Smooth muscle cell (in vitro differentiated cells): ENCODE data around the gene KLHL24. TPM values are rescaled to one million over a fixed set of nuclear protein-coding genes. Genes with fewer than 3 reads are reported as not detected.
"Not testable (repeated sequence)": the region's sequence is repeated elsewhere in the genome, so short reads cannot be mapped to it uniquely, and the experiment has no call there.

Source experiments
- DNase-seq: peaks from one replicate; lab custom pipeline; 2025; ENCODE audit not compliant: unreplicated experiment; lab: John Stamatoyannopoulos, UW
- H2AFZ ChIP-seq: fragments of 200-600 bp; sonication (generic); 2 replicates; pipeline ENCODE4 v1.6.0; 2016; ENCODE audit warnings: antibody characterized with exemption, low read depth, mild to moderate bottlenecking
- H3F3A ChIP-seq: fragments of 200-600 bp; sonication (generic); 2 replicates; pipeline ENCODE4 v1.6.0; 2017; ENCODE audit warnings: antibody characterized with exemption, low read depth
- H3K27ac ChIP-seq: fragments of 200-600 bp; sonication (generic); 2 replicates; pipeline ENCODE4 v1.5.1; 2016; ENCODE audit warnings: low read depth, mild to moderate bottlenecking
- H3K27me3 ChIP-seq: fragments of 200-600 bp; sonication (generic); 2 replicates; pipeline ENCODE4 v1.6.1; 2016; ENCODE audit warnings: low read depth, mild to moderate bottlenecking
- H3K36me3 ChIP-seq: fragments of 200-600 bp; sonication (generic); 2 replicates; pipeline ENCODE4 v1.5.1; 2016; ENCODE audit warnings: low read depth
- H3K4me1 ChIP-seq: fragments of 200-600 bp; sonication (generic); 2 replicates; pipeline ENCODE4 v1.5.1; 2016; ENCODE audit warnings: low read depth
- H3K4me2 ChIP-seq: fragments of 200-600 bp; sonication (generic); 2 replicates; pipeline ENCODE4 v1.6.0; 2016; ENCODE audit warnings: mild to moderate bottlenecking
- H3K4me3 ChIP-seq: fragments of 200-600 bp; sonication (generic); 2 replicates; pipeline ENCODE4 v1.5.1; 2016; ENCODE audit warnings: mild to moderate bottlenecking
- H3K79me2 ChIP-seq: fragments of 200-600 bp; sonication (generic); 2 replicates; pipeline ENCODE4 v1.6.0; 2016; ENCODE audit warnings: low read depth, mild to moderate bottlenecking
- H3K9ac ChIP-seq: fragments of 200-600 bp; sonication (generic); 2 replicates; pipeline ENCODE4 v1.6.0; 2016; ENCODE audit warnings: low read depth
- H3K9me3 ChIP-seq: fragments of 200-600 bp; sonication (generic); replicated peaks from 2 replicates; pipeline ENCODE4 v1.5.1; 2016; ENCODE audit warnings: low read depth
- H4K20me1 ChIP-seq: fragments of 200-600 bp; sonication (generic); 2 replicates; pipeline ENCODE4 v1.6.0; 2016; ENCODE audit warnings: low read depth
- CTCF ChIP-seq: fragments of 200-600 bp; sonication (generic); IDR thresholded peaks from 2 replicates; pipeline ENCODE4 v1.5.1; 2017; ENCODE audit warnings: borderline replicate concordance, mild to moderate bottlenecking, antibody characterized with exemption; ENCODE audit not compliant: insufficient read depth, poor library complexity, severe bottlenecking
- WGBS: methylation state at CpG from one replicate; pipeline ENCODE4 v1.1.7; 2016; ENCODE audit warnings: low lambda C conversion rate; 5-methylcytosine and 5-hydroxymethylcytosine counted together
- polyA plus RNA-seq: library from polyadenylated mRNA; unstranded; fragments of >200 nt; fragmentation: Nextera tagmentation; extraction: Ambion mirVana; gene quantifications from 2 replicates; pipeline ENCODE4 v1.2.1, GENCODE V29; 2016
- total RNA-seq: library from RNA; depleted of rRNA; stranded (reverse); fragments of >200 nt; gene quantifications from 2 replicates; pipeline ENCODE4 v1.2.3, GENCODE V29; 2014

Gene KLHL24
- total and polyA plus RNA-seq, 2 experiments from 2014 or later: 11.0 to 71.5 TPM

GRCh38 chr3:183619010-183619409, 16.4 kb upstream of the KLHL24 start:
- Histone ChIP-seq H3K79me2 (no peaks in the 10 kb centered on the region), H3K27me3 (no peaks in the 10 kb centered on the region), H3F3A (no peaks in the 10 kb centered on the region), H3K4me1 (no peaks in the 10 kb centered on the region), H3K4me2 (no peak overlapping the region), H3K9ac (no peak overlapping the region), H4K20me1 (no peaks in the 10 kb centered on the region), H3K27ac (no peak overlapping the region), H3K9me3 (no peaks in the 10 kb centered on the region), H3K4me3 (no peak overlapping the region), H3K36me3 (no peaks in the 10 kb centered on the region), H2AFZ (no peak overlapping the region)
- DNase-seq: no peak
- WGBS: 89% methylated on average over 4 of the region's 4 CpGs
- TF ChIP-seq CTCF: no peak

GRCh38 chr3:183619624-183620251, 15.7 kb upstream of the KLHL24 start:
- no peaks in the 10 kb centered on the region for H3K4me1 ChIP-seq
- no peak for DNase-seq
- H3K36me3 ChIP-seq: no peaks in the 10 kb centered on the region
- H3K27me3 ChIP-seq: no peaks in the 10 kb centered on the region
- no peak overlapping the region for H2AFZ ChIP-seq
- H3K9ac ChIP-seq: no peak overlapping the region
- H4K20me1 ChIP-seq: no peaks in the 10 kb centered on the region
- TF ChIP-seq CTCF: no peak
- no peak overlapping the region for H3K4me3 ChIP-seq
- H3K4me2 ChIP-seq: no peak overlapping the region
- no peaks in the 10 kb centered on the region for H3F3A ChIP-seq
- H3K79me2 ChIP-seq: no peaks in the 10 kb centered on the region
- no peaks in the 10 kb centered on the region for H3K9me3 ChIP-seq
- H3K27ac ChIP-seq: no peak overlapping the region

- Histone ChIP-seq H2AFZ (no peak overlapping the region), H3K27me3 (no peaks in the 10 kb centered on the region), H3K9me3 (no peaks in the 10 kb centered on the region), H3K36me3 (no peaks in the 10 kb centered on the region), H3F3A (no peaks in the 10 kb centered on the region), H3K4me1 (no peaks in the 10 kb centered on the region), H4K20me1 (no peaks in the 10 kb centered on the region), H3K9ac (no peak overlapping the region), H3K79me2 (no peaks in the 10 kb centered on the region), H3K27ac (no peak overlapping the region), H3K4me3 (no peak overlapping the region), H3K4me2 (no peak overlapping the region)
- WGBS: 88% methylated on average over 1 of the region's 1 CpG
- no peak for DNase-seq
- TF ChIP-seq CTCF: no peak
These were observed 15.2 kb upstream of the KLHL24 start for GRCh38 chr3:183620252-183620628.

GRCh38 chr3:183622473-183622872, 12.9 kb upstream of the KLHL24 start:
- not testable (repeated sequence) for H3K27ac ChIP-seq, H3K9me3 ChIP-seq, H3K4me2 ChIP-seq, H3K4me1 ChIP-seq, H3K36me3 ChIP-seq, H3K27me3 ChIP-seq, H4K20me1 ChIP-seq, DNase-seq, H3F3A ChIP-seq, H3K9ac ChIP-seq, H3K4me3 ChIP-seq, H2AFZ ChIP-seq, H3K79me2 ChIP-seq
- 79% methylated on average over 2 of the region's 2 CpGs for whole genome bisulfite sequencing
